Psoas muscle (tissue), 8 donors: ENCODE data around the gene NUCB2. TPM values are rescaled to one million over a fixed set of nuclear protein-coding genes. Genes with fewer than 3 reads are reported as not detected.

Source experiments
- ATAC-seq, 4 donors: fragments of 200-7000 bp; cut with Tn5 transposase; one replicate each; pipeline ENCODE4 v1.9.1; 2020; ENCODE audit warnings: moderate library complexity in 3 of 4, mild to moderate bottlenecking in 2 of 4
- DNase-seq, 2 donors: peaks; one replicate each; pipeline ENCODE4 v3.0.0-alpha.2; 2020
- H3K27ac ChIP-seq: fragments of 200-600 bp; one replicate; pipeline ENCODE4 v1.8.0; 2022
- H3K27me3 ChIP-seq, 3 donors: fragments of 200-600 bp in 1 of 3; one replicate each; pipeline versions ENCODE4 v1.6.1 to v1.8.0; 2013 to 2022; ENCODE audit warnings: low read length in 2 of 3, mild to moderate bottlenecking in 2 of 3, moderate library complexity in 1 of 3; ENCODE audit not compliant: insufficient read depth in 3 of 3
- H3K36me3 ChIP-seq, 2 donors: fragments of 200-600 bp in 1 of 2; one replicate each; pipeline versions ENCODE4 v1.6.1 to v1.8.0; 2013 to 2022; ENCODE audit warnings: low read depth in 1 of 2, mild to moderate bottlenecking in 1 of 2, moderate library complexity in 1 of 2; ENCODE audit not compliant: insufficient read depth in 1 of 2
- H3K4me1 ChIP-seq: fragments of 200-600 bp; one replicate; pipeline ENCODE4 v1.8.0; 2022
- H3K4me3 ChIP-seq: fragments of 200-600 bp; one replicate; pipeline ENCODE4 v1.8.0; 2022; ENCODE audit warnings: mild to moderate bottlenecking
- H3K9me3 ChIP-seq: fragments of 200-600 bp; one replicate; pipeline ENCODE4 v1.8.0; 2022
- CTCF ChIP-seq: fragments of 200-600 bp; IDR thresholded peaks from one replicate; pipeline ENCODE4 v1.8.0; 2022; ENCODE audit warnings: antibody characterized with exemption
- WGBS, 3 donors: extraction: QIAGEN DNeasy Blood & Tissue Kit; methylation state at CpG; one replicate each; pipeline versions ENCODE4 v1.1.6 to v1.1.7; 2013; 5-methylcytosine and 5-hydroxymethylcytosine counted together
- intact Hi-C, 2 donors: fragments of 100-400 bp; cut with DNase I; formaldehyde crosslinking; loops; one replicate each; pipeline versions ENCODE4 v1.11.0 to v1.14.2; 2022
- polyA plus RNA-seq, 3 donors: library from polyadenylated mRNA; stranded (reverse); fragments of 200-250 nt; gene quantifications; one replicate each; pipeline ENCODE4 v1.2.3, GENCODE V29; 2013
- total RNA-seq, 4 donors: library from RNA; stranded (reverse); fragmentation: NEBNext Ultra II Directional in 2 of 4; extraction: Animal tissue kit (Norgen Biotek cat#: 25700) in 2 of 4; gene quantifications; one replicate each; pipeline versions ENCODE4 v1.2.1 to v1.2.4, GENCODE V29; 2021 to 2023
- donor health status: healthy with polysubstance abuse.
- donor health status: DM: no; HTN: no; CAD: no; lungs with moderate emphysema.
- donor health status: Bipolar disorder and iron deficiency.
- donor health status: healthy.
- donor health status: DM: yes; HTN: yes; CAD: no.
- donor health status: DM: no; HTN: no; CAD: no.
- donor health status: DM: no; HTN: no; CAD: no.
- donor health status: DM: yes; HTN: yes; CAD: no.

Gene NUCB2
- total and polyA plus RNA-seq, 7 donors = 20.4 to 42.3 (median 31.3) TPM

GRCh38 chr11:17268902-17269301 lies 7.6 kb upstream of the NUCB2 start:
- no peaks in the 10 kb centered on the region for H3K27me3 ChIP-seq
- intact Hi-C loops = no loop called here
- DNase-seq = no peak
- no peak for ATAC-seq
- WGBS, 3 donors = 80 to 87% (median 81%) methylated on average over 3 of the region's 3 CpGs
- H3K4me1 ChIP-seq = no peaks in the 10 kb centered on the region
- no peak overlapping the region for H3K4me3 ChIP-seq
- TF ChIP-seq CTCF = no peak
- H3K36me3 ChIP-seq = no peaks in the 10 kb centered on the region
- no peaks in the 10 kb centered on the region for H3K9me3 ChIP-seq
- no peak overlapping the region for H3K27ac ChIP-seq

DNA sequence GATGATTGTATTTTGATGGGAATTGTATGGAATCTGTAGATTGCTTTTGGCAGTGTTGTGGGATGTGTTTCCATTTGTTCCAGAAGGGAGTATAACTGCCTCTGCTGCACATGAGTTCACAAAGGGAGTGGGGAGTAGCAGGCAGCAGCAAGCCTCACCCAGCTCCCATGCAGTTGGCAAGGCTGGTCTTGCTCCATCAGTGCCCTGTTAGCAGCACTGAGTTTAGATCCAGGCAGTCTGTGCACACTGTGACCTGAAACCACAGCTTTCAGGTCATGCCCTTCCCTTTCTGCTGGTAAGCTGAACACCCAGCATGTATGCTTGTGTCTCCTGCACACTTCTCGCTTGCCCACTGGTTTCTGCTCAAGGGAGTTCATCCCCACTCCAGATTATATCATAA lies 3.7 kb upstream of the NUCB2 start:
- H3K9me3 ChIP-seq = no peaks in the 10 kb centered on the region
- no peak for TF ChIP-seq CTCF
- intact Hi-C loops = no loop called here
- no peaks in the 10 kb centered on the region for H3K4me1 ChIP-seq
- H3K36me3 ChIP-seq = no peaks in the 10 kb centered on the region
- 90 to 100% (median 93%) methylated on average over 1 of the region's 1 CpG for WGBS, 3 donors
- H3K4me3 ChIP-seq = no peak overlapping the region
- ATAC-seq (no peak), DNase-seq (no peak)
- no peaks in the 10 kb centered on the region for H3K27me3 ChIP-seq
- no peak overlapping the region for H3K27ac ChIP-seq

GRCh38 chr11:17273211-17273610 lies 3.3 kb upstream of the NUCB2 start:
- DNase-seq (no peak), ATAC-seq (no peak)
- Histone ChIP-seq H3K27ac (no peak overlapping the region), H3K27me3 (no peaks in the 10 kb centered on the region), H3K4me3 (no peak overlapping the region), H3K36me3 (no peaks in the 10 kb centered on the region), H3K9me3 (no peaks in the 10 kb centered on the region), H3K4me1 (no peaks in the 10 kb centered on the region)
- intact Hi-C loops = no loop called here
- WGBS, 3 donors = 65 to 69% (median 67%) methylated on average over 6 of the region's 6 CpGs
- TF ChIP-seq CTCF = no peak

GRCh38 chr11:17273668-17274282 lies 2.8 kb upstream of the NUCB2 start:
- H3K27ac ChIP-seq = no peak overlapping the region
- ATAC-seq = no peak
- 91 to 93% (median 92%) methylated on average over 5 of the region's 5 CpGs for WGBS, 3 donors

More at GRCh38 chr11:17273668-17274282, 2.8 kb upstream of the NUCB2 start:
- Histone ChIP-seq H3K36me3 (no peaks in the 10 kb centered on the region), H3K4me3 (no peak overlapping the region), H3K27me3 (no peaks in the 10 kb centered on the region), H3K4me1 (no peaks in the 10 kb centered on the region), H3K9me3 (no peaks in the 10 kb centered on the region)
- DNase-seq = no peak
- no peak for TF ChIP-seq CTCF
- intact Hi-C loops = no loop called here
